Aorta (tissue), 5 donors: ENCODE results near the gene LRRC8B. TPM values are rescaled to one million over a fixed set of nuclear protein-coding genes. Genes with fewer than 3 reads are reported as not detected.
A peak's percentile ranks its signal among the peaks of the same experiment; 100 is the strongest.
"Not testable (repeated sequence)": the region's sequence is repeated elsewhere in the genome, so short reads cannot be mapped to it uniquely, and the experiment has no call there.

Experiments
- ATAC-seq: fragments of 200-7000 bp; cut with Tn5 transposase; one replicate; pipeline ENCODE4 v1.9.1; 2022; ENCODE audit warnings: moderate library complexity; ENCODE audit not compliant: low FRiP score
- DNase-seq, 2 donors: peaks; one replicate each; pipeline ENCODE4 v3.0.0-alpha.2; 2020
- H3K27ac ChIP-seq, 2 donors: one replicate each; pipeline ENCODE4 v1.5.1; 2013; ENCODE audit warnings: low read length in 2 of 2, mild to moderate bottlenecking in 2 of 2, moderate library complexity in 2 of 2, control low read depth in 1 of 2, inconsistent platforms in 1 of 2, low read depth in 1 of 2
- H3K27me3 ChIP-seq, 2 donors: one replicate each; pipeline ENCODE4 v1.6.1; 2013; ENCODE audit warnings: control low read depth in 1 of 2, low read length in 1 of 2, mild to moderate bottlenecking in 1 of 2, moderate library complexity in 1 of 2; ENCODE audit not compliant: insufficient read depth in 2 of 2, control insufficient read depth in 1 of 2
- H3K36me3 ChIP-seq, 2 donors: one replicate each; pipeline ENCODE4 v1.6.1; 2013; ENCODE audit warnings: control low read depth in 1 of 2, low read length in 1 of 2, mild to moderate bottlenecking in 1 of 2; ENCODE audit not compliant: insufficient read depth in 2 of 2, control insufficient read depth in 1 of 2
- H3K4me1 ChIP-seq, 2 donors: one replicate each; pipeline ENCODE4 v1.6.1; 2013; ENCODE audit warnings: low read length in 2 of 2, control low read depth in 1 of 2, mild to moderate bottlenecking in 1 of 2, moderate library complexity in 1 of 2; ENCODE audit not compliant: insufficient read depth in 2 of 2, control insufficient read depth in 1 of 2
- H3K4me3 ChIP-seq, 2 donors: one replicate each; pipeline ENCODE4 v1.5.1; 2013; ENCODE audit warnings: low read length in 2 of 2, control low read depth in 1 of 2, mild to moderate bottlenecking in 1 of 2
- H3K9me3 ChIP-seq: one replicate; pipeline ENCODE4 v1.6.1; 2013; ENCODE audit warnings: mild to moderate bottlenecking, low read length; ENCODE audit not compliant: control insufficient read depth
- WGBS, 2 donors: extraction: QIAGEN DNeasy Blood & Tissue Kit; methylation state at CpG; one replicate each; pipeline ENCODE4 v1.1.7; 2013; 5-methylcytosine and 5-hydroxymethylcytosine counted together
- intact Hi-C, 2 donors: fragments of 100-400 bp; cut with DNase I; formaldehyde crosslinking; loops; one replicate each; pipeline versions ENCODE4 v1.14.2 to v1.15.0; 2022
- polyA plus RNA-seq, 2 donors: library from polyadenylated mRNA; stranded (reverse); fragments of 200-250 nt; gene quantifications; one replicate each; pipeline ENCODE4 v1.2.3, GENCODE V29; 2013
- total RNA-seq, 2 donors: library from RNA; stranded (reverse); fragmentation: NEBNext Ultra II Directional; extraction: Animal tissue kit (Norgen Biotek cat#: 25700); gene quantifications; one replicate each; pipeline ENCODE4 v1.2.1, GENCODE V29; 2021
- donor health status: healthy with polysubstance abuse.
- donor health status: Bipolar disorder and iron deficiency.
- donor health status: DM: no; HTN: no; CAD: no.
- donor health status: DM: no; HTN: no; CAD: no.
- donor health status: DM: yes; HTN: yes; CAD: no.

The LRRC8B gene
- total and polyA plus RNA-seq, 4 donors, result 0.72 to 5.9 (median 2.6) TPM

GRCh38 chr1:89624314-89624713, 99.7 kb downstream of the LRRC8B start:
- ATAC-seq, result no peak
- Histone ChIP-seq H3K4me3 (no peak overlapping the region), H3K36me3 (no peaks in the 10 kb centered on the region), H3K27me3 (no peaks in the 10 kb centered on the region), H3K9me3 (no peaks in the 10 kb centered on the region), H3K4me1 (peaks cover 0 to 2% of the 10 kb centered on the region in 2 donors), H3K27ac (no peak overlapping the region)
- 73 to 81% methylated on average over 1 of the region's 1 CpG for WGBS, 2 donors
- intact Hi-C loops, result no loop called here
- no peak for DNase-seq

GRCh38 chr1:89624715-89625323, 100.2 kb downstream of the LRRC8B start:
- H3K9me3 ChIP-seq, result no peaks in the 10 kb centered on the region
- intact Hi-C loops, result no loop called here
- no peaks in the 10 kb centered on the region for H3K36me3 ChIP-seq
- no peak overlapping the region for H3K4me3 ChIP-seq
- H3K4me1 ChIP-seq, result peaks cover 0 to 2% of the 10 kb centered on the region in 2 donors
- H3K27me3 ChIP-seq, result no peaks in the 10 kb centered on the region
- ATAC-seq, result no peak
- H3K27ac ChIP-seq, result no peak overlapping the region
- 67 to 74% methylated on average over 4 of the region's 4 CpGs for WGBS, 2 donors
- DNase-seq, result no peak

DNA sequence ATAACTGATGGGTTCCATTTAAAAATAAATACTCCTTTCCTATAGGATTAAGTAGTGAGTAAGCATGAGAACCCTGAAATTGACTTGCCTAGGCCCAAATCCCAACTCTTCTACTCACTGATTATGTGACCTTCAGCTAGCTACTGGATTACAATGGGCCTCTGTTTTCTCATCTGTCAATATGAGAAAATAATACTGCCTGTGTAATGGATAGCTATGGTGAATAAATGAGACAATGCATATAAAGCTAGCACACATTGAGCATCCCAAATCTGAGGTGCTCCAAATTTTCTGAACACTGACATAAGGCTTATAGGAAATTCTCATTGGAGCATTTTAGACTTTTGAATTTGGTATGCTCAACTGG, 103.0 kb downstream of the LRRC8B start:
- Histone ChIP-seq H3K27ac (no peak overlapping the region), H3K4me3 (no peak overlapping the region), H3K36me3 (no peaks in the 10 kb centered on the region), H3K4me1 (peaks cover 0 to 2% of the 10 kb centered on the region in 2 donors), H3K27me3 (no peaks in the 10 kb centered on the region), H3K9me3 (no peaks in the 10 kb centered on the region)
- intact Hi-C loops, result no loop called here
- DNase-seq (no peak), ATAC-seq (no peak)

GRCh38 chr1:89629146-89629545, 104.5 kb downstream of the LRRC8B start:
- no peaks in the 10 kb centered on the region for H3K36me3 ChIP-seq
- intact Hi-C loops, result no loop called here
- no peaks in the 10 kb centered on the region for H3K9me3 ChIP-seq
- H3K4me3 ChIP-seq, result no peak overlapping the region
- WGBS, 2 donors, result 74 to 79% methylated on average over 2 of the region's 2 CpGs
- H3K27ac ChIP-seq, result no peak overlapping the region
- peaks cover 0 to 2% of the 10 kb centered on the region in 2 donors for H3K4me1 ChIP-seq
- ATAC-seq (no peak), DNase-seq (no peak)
- H3K27me3 ChIP-seq, result no peaks in the 10 kb centered on the region

- H3K36me3 ChIP-seq, H3K27ac ChIP-seq, intact Hi-C loops, H3K4me1 ChIP-seq, DNase-seq, H3K9me3 ChIP-seq, H3K27me3 ChIP-seq, ATAC-seq, H3K4me3 ChIP-seq: not testable (repeated sequence)
- 95 to 100% methylated on average over 2 of the region's 2 CpGs for WGBS, 2 donors
These were observed 105.0 kb downstream of the LRRC8B start for GRCh38 chr1:89629600-89629999.

GRCh38 chr1:89630048-89630447, 105.4 kb downstream of the LRRC8B start:
- Histone ChIP-seq H3K27ac (no peak overlapping the region), H3K9me3 (no peaks in the 10 kb centered on the region), H3K27me3 (no peaks in the 10 kb centered on the region), H3K36me3 (no peaks in the 10 kb centered on the region), H3K4me3 (no peak overlapping the region), H3K4me1 (peaks cover 0 to 2% of the 10 kb centered on the region in 2 donors)
- WGBS, 2 donors, result 98 to 100% methylated on average over 3 of the region's 3 CpGs
- ATAC-seq (no peak), DNase-seq (no peak)
- intact Hi-C loops, result loop anchor here (5.0 kb wide), 2 partner anchors 132 to 362 kb away; no protein-coding TSS in a partner anchor

GRCh38 chr1:89631816-89632656, 107.4 kb downstream of the LRRC8B start:
- peak overlapping the region; percentile 77 to 95 for H3K4me3 ChIP-seq
- no peaks in the 10 kb centered on the region for H3K36me3 ChIP-seq
- no peaks in the 10 kb centered on the region for H3K9me3 ChIP-seq
- H3K27me3 ChIP-seq, result no peaks in the 10 kb centered on the region
- peaks cover 0 to 2% of the 10 kb centered on the region in 2 donors for H3K4me1 ChIP-seq
- no peak for DNase-seq
- ATAC-seq, result peak; percentile 26
- 3 to 6% methylated on average over 19 of the region's 19 CpGs for WGBS, 2 donors
- peak overlapping the region; percentile 16 to 85 for H3K27ac ChIP-seq
- intact Hi-C loops, result loop anchor here (2.0 to 5.0 kb wide), 3 partner anchors 130 to 360 kb away; no protein-coding TSS in a partner anchor

DNA sequence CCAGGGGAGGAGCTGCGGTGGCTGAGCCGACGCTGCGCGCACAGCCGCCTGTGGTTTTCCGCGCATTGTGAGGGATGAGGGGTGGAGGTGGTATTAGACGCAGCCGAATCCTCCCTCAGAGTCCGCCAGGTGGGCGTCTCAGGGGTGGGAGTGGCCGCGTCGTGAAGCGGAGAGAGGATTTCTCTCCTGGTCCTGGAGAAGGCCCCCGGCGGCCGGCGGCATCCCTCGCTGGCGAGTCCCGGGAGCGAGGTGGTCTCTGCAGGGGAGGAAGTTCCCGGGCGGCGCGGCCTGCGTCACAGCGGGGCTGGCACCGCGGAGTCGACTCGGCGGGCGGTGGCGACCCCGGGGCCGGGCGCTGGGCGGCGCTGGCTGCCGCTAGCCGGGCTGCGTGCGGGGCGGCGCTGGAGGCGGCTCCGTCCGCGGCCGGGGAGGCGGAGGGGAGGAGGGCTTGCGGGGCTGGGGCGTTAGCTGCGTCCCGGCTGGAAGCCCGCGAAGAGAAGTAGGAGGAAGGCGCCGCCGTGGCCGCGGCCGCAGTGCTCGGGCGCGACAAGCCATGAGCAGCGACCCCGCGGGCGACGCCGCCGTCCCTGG, 108.1 kb downstream of the LRRC8B start, which contains the start of gene LRRC8C:
TSS of gene LRRC8C (plus strand) at position 464 of the 591 bp plus-strand sequence. CDS start 53,354 bp downstream, outside the sequence.
- ATAC-seq, result peak; percentile 95
- intact Hi-C loops, result loop anchor here (2.0 to 5.0 kb wide), 3 partner anchors 130 to 360 kb away; no protein-coding TSS in a partner anchor
- Histone ChIP-seq H3K27me3 (no peaks in the 10 kb centered on the region), H3K4me3 (peak within 1 kb of the TSS; percentile 77 to 95), H3K4me1 (no peaks in the 10 kb centered on the region), H3K36me3 (no peaks in the 10 kb centered on the region), H3K27ac (peak within 1 kb of the TSS; percentile 16 to 85), H3K9me3 (no peaks in the 10 kb centered on the region)
- peak; percentile 93 to 96 for DNase-seq
- whole genome bisulfite sequencing, 2 donors, result 0 to 1% methylated on average over 35 to 76 of the region's 76 CpGs
